HEK293 (cell line): ENCODE data around the gene GZMB.

Experiments
- CTCF ChIA-PET: fragments of 350-600 bp; formaldehyde crosslinking; extraction: SDS; loops from one replicate; lab custom pipeline; 2021; ENCODE audit warnings: antibody characterized with exemption; lab: Yijun Ruan, JAX
- POLR2A ChIA-PET: fragments of 300-600 bp; formaldehyde crosslinking; extraction: SDS; loops from one replicate; lab custom pipeline; 2020; ENCODE audit warnings: antibody characterized with exemption, inconsistent platforms; lab: Yijun Ruan, JAX
- H3K27ac ChIP-seq: fragments of 200-500 bp; sonication (Bioruptor generic); 2 replicates; pipeline ENCODE4 v1.5.1; 2014; ENCODE audit warnings: low read depth, low read length, control low read depth, inconsistent platforms; ENCODE audit errors: extremely low read depth
- H3K36me3 ChIP-seq, 2 experiments: fragments of 200-500 bp in 1 of 2; sonication (Bioruptor generic) in 1 of 2; 1 replicate in 1 of 2; 2 replicates in 1 of 2; pipeline ENCODE4 v1.5.1; 2014 to 2017; ENCODE audit warnings: inconsistent platforms in 2 of 2, low read length in 2 of 2; ENCODE audit not compliant: control insufficient read depth in 2 of 2, insufficient read depth in 1 of 2
- H3K4me1 ChIP-seq: fragments of 200-500 bp; sonication (Bioruptor generic); 2 replicates; pipeline ENCODE4 v1.5.1; 2014; ENCODE audit warnings: mild to moderate bottlenecking, low read length, inconsistent platforms; ENCODE audit not compliant: control insufficient read depth, insufficient read depth
- H3K4me3 ChIP-seq: 2 replicates; pipeline ENCODE4 v1.5.1; 2011; ENCODE audit warnings: low read depth, mild to moderate bottlenecking, control low read depth, low read length, moderate library complexity
- H3K9me3 ChIP-seq: fragments of 200-500 bp; sonication (Bioruptor generic); 2 replicates; pipeline ENCODE4 v1.5.1; 2014; ENCODE audit warnings: low read depth, low read length, inconsistent platforms; ENCODE audit not compliant: control insufficient read depth, insufficient read depth
- AEBP2 ChIP-seq: fragments of 450-650 bp; formaldehyde crosslinking; IDR thresholded peaks from 2 replicates; pipeline ENCODE4 v1.5.1; 2016; ENCODE audit warnings: missing biosample characterization, missing genetic modification characterization, borderline replicate concordance
- BCL11B ChIP-seq: fragments of 450-650 bp; formaldehyde crosslinking; IDR thresholded peaks from 2 replicates; pipeline ENCODE4 v1.5.1; 2016; ENCODE audit warnings: low read depth, missing biosample characterization, missing genetic modification characterization
- MYNN ChIP-seq: fragments of 450-650 bp; formaldehyde crosslinking; IDR thresholded peaks from 2 replicates; pipeline ENCODE4 v1.5.1; 2016; ENCODE audit warnings: missing biosample characterization, missing genetic modification characterization, borderline replicate concordance
- SCRT1 ChIP-seq: fragments of 450-650 bp; formaldehyde crosslinking; IDR thresholded peaks from 2 replicates; pipeline ENCODE4 v1.5.1; 2016; ENCODE audit warnings: missing biosample characterization, missing genetic modification characterization, borderline replicate concordance
- TCF7L2 ChIP-seq: IDR thresholded peaks from 2 replicates; pipeline ENCODE4 v1.6.1; 2011; ENCODE audit warnings: low read depth, mild to moderate bottlenecking, inconsistent platforms, low read length, moderate library complexity, borderline replicate concordance
- YY2 ChIP-seq: fragments of 450-650 bp; formaldehyde crosslinking; IDR thresholded peaks from 2 replicates; pipeline ENCODE4 v1.5.1; 2016; ENCODE audit warnings: missing biosample characterization, missing genetic modification characterization
- ZBTB48 ChIP-seq: fragments of 450-650 bp; formaldehyde crosslinking; IDR thresholded peaks from 2 replicates; pipeline ENCODE4 v1.5.1; 2016; ENCODE audit warnings: missing biosample characterization, missing genetic modification characterization
- ZBTB6 ChIP-seq: fragments of 450-650 bp; formaldehyde crosslinking; IDR thresholded peaks from 2 replicates; pipeline ENCODE4 v1.5.1; 2017; ENCODE audit warnings: missing biosample characterization, missing genetic modification characterization
- ZBTB7A ChIP-seq: fragments of 450-650 bp; formaldehyde crosslinking; IDR thresholded peaks from 2 replicates; pipeline ENCODE4 v1.5.1; 2016; ENCODE audit warnings: low read depth, missing biosample characterization, missing genetic modification characterization
- ZFP37 ChIP-seq: fragments of 450-650 bp; formaldehyde crosslinking; IDR thresholded peaks from 2 replicates; pipeline ENCODE4 v1.5.1; 2016; ENCODE audit warnings: missing biosample characterization, missing genetic modification characterization
- ZFP69B ChIP-seq: fragments of 450-650 bp; formaldehyde crosslinking; IDR thresholded peaks from 2 replicates; pipeline ENCODE4 v1.5.1; 2016; ENCODE audit warnings: missing biosample characterization, missing genetic modification characterization
- ZNF112 ChIP-seq: fragments of 450-650 bp; formaldehyde crosslinking; IDR thresholded peaks from 2 replicates; pipeline ENCODE4 v1.5.0; 2017; ENCODE audit warnings: missing biosample characterization, missing genetic modification characterization
- ZNF132 ChIP-seq: fragments of 450-650 bp; formaldehyde crosslinking; IDR thresholded peaks from 2 replicates; pipeline ENCODE4 v1.5.1; 2017; ENCODE audit warnings: missing biosample characterization, missing genetic modification characterization, borderline replicate concordance
- ZNF138 ChIP-seq: fragments of 450-650 bp; formaldehyde crosslinking; IDR thresholded peaks from 2 replicates; pipeline ENCODE4 v1.5.1; 2016; ENCODE audit warnings: missing biosample characterization, missing genetic modification characterization, borderline replicate concordance
- ZNF23 ChIP-seq: fragments of 450-650 bp; formaldehyde crosslinking; IDR thresholded peaks from 2 replicates; pipeline ENCODE4 v1.5.1; 2016; ENCODE audit warnings: missing biosample characterization, missing genetic modification characterization, borderline replicate concordance
- ZNF274 ChIP-seq, 2 experiments: fragments of 200-500 bp in 1 of 2; fragments of 450-650 bp in 1 of 2; sonication (Bioruptor generic) in 1 of 2; formaldehyde crosslinking in 1 of 2; IDR thresholded peaks; 2 replicates each; pipeline versions ENCODE4 v1.5.1 to v1.6.1; 2014 to 2016; ENCODE audit warnings: borderline replicate concordance in 1 of 2, inconsistent platforms in 1 of 2, low read length in 1 of 2, missing biosample characterization in 1 of 2, missing genetic modification characterization in 1 of 2
- ZNF404 ChIP-seq: fragments of 450-650 bp; formaldehyde crosslinking; IDR thresholded peaks from 2 replicates; pipeline ENCODE4 v1.5.1; 2017; ENCODE audit warnings: missing biosample characterization, missing genetic modification characterization
- ZNF423 ChIP-seq: fragments of 450-650 bp; formaldehyde crosslinking; IDR thresholded peaks from 2 replicates; pipeline ENCODE4 v1.5.1; 2016; ENCODE audit warnings: missing biosample characterization, missing genetic modification characterization
- ZNF48 ChIP-seq: fragments of 450-650 bp; formaldehyde crosslinking; IDR thresholded peaks from 2 replicates; pipeline ENCODE4 v1.5.1; 2016; ENCODE audit warnings: missing biosample characterization, missing genetic modification characterization
- ZNF501 ChIP-seq: fragments of 450-650 bp; formaldehyde crosslinking; IDR thresholded peaks from 2 replicates; pipeline ENCODE4 v1.5.1; 2016; ENCODE audit warnings: missing biosample characterization, missing genetic modification characterization
- ZNF571 ChIP-seq: fragments of 450-650 bp; formaldehyde crosslinking; IDR thresholded peaks from 2 replicates; pipeline ENCODE4 v1.5.0; 2017; ENCODE audit warnings: missing biosample characterization, missing genetic modification characterization
- ZNF596 ChIP-seq: fragments of 450-650 bp; IDR thresholded peaks from 2 replicates; pipeline ENCODE4 v1.5.0; 2018; ENCODE audit warnings: missing biosample characterization, mild to moderate bottlenecking, missing genetic modification characterization, moderate library complexity
- ZNF626 ChIP-seq: fragments of 450-650 bp; sonication (Bioruptor Pico); formaldehyde crosslinking; IDR thresholded peaks from 2 replicates; pipeline ENCODE4 v1.5.1; 2018; ENCODE audit warnings: missing biosample characterization, missing genetic modification characterization, inconsistent platforms
- ZNF664 ChIP-seq: fragments of 450-650 bp; formaldehyde crosslinking; IDR thresholded peaks from 2 replicates; pipeline ENCODE4 v1.5.1; 2016; ENCODE audit warnings: missing biosample characterization, missing genetic modification characterization
- ZNF76 ChIP-seq: fragments of 450-650 bp; formaldehyde crosslinking; IDR thresholded peaks from 2 replicates; pipeline ENCODE4; 2016; ENCODE audit warnings: low read depth, missing biosample characterization, missing genetic modification characterization, borderline replicate concordance
- ZNF837 ChIP-seq: fragments of 450-650 bp; formaldehyde crosslinking; IDR thresholded peaks from 2 replicates; pipeline ENCODE4 v1.5.1; 2016; ENCODE audit warnings: missing biosample characterization, missing genetic modification characterization
- ZSCAN18 ChIP-seq: fragments of 450-650 bp; formaldehyde crosslinking; IDR thresholded peaks from 2 replicates; pipeline ENCODE4 v1.5.1; 2016; ENCODE audit warnings: missing biosample characterization, missing genetic modification characterization
- TF ChIP-seq, protein P1 (sequence below): fragments of 450-650 bp; formaldehyde crosslinking; IDR thresholded peaks from 2 replicates; pipeline ENCODE4; 2016; ENCODE audit warnings: missing biosample characterization, missing genetic modification characterization
- TF ChIP-seq, protein P2 (sequence below): fragments of 450-650 bp; formaldehyde crosslinking; IDR thresholded peaks from 2 replicates; pipeline ENCODE4 v1.5.1; 2016; ENCODE audit warnings: missing biosample characterization, missing genetic modification characterization, low read depth

The GZMB gene

DNA sequence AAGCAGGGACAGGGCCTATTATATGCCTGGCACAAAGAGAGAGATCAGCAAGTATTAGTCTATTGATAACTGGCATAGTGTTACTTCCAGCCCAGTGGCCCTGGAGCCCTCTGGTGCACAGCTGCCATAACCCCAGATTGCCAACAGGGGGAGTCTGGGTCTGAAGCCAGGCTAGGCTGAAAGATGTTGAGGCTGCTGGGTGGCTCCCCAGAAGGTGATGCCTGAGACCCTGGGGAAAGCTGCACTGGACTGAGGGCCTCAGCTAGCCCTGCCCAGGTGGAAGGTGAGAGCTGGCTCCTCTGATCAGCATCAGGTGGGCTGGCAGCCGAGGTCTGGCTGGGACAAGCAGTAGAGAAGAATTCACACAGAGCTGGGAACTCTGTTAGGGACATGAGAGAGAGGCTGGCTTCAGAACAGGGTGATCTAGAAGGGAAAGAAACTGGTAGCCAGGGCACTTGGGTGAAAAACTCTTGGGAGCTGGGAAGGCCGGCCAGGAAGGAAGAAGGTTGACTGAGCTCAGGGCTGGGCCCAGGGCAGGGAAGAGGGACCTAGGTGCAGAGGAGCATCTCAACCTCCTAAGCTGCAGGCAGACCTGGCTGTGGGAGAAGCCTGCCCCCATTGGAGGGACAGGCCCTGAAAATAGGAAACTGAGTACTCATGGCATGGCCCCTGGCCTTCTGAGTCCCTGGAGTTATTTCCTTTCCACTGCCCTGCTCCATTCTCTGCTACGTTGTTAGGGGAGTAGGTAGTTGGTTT lies 28.4 kb downstream of the GZMB start:
- no peak overlapping the region for H3K4me3 ChIP-seq
- H3K4me1 ChIP-seq = no peaks in the 10 kb centered on the region
- H3K9me3 ChIP-seq = no peaks in the 10 kb centered on the region
- TF ChIP-seq ZNF423 (tag by site-specific recombination) = no peak
- TF ChIP-seq ZNF23 (tag by site-specific recombination) = no peak
- TF ChIP-seq ZFP37 = no peak
- TF ChIP-seq ZBTB7A (tag by site-specific recombination) = no peak
- TF ChIP-seq ZNF138 (tag by site-specific recombination) = no peak
- no peak for TF ChIP-seq YY2 (tag by site-specific recombination)
- TF ChIP-seq MYNN = no peak
- TF ChIP-seq, protein P1, sequence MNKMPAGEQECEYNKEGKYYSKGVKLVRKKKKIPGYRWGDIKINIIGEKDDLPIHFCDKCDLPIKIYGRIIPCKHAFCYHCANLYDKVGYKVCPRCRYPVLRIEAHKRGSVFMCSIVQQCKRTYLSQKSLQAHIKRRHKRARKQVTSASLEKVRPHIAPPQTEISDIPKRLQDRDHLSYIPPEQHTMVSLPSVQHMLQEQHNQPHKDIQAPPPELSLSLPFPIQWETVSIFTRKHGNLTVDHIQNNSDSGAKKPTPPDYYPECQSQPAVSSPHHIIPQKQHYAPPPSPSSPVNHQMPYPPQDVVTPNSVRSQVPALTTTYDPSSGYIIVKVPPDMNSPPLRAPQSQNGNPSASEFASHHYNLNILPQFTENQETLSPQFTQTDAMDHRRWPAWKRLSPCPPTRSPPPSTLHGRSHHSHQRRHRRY = no peak
- TF ChIP-seq SCRT1 (tag by site-specific recombination) = no peak
- no peak for TF ChIP-seq TCF7L2
- TF ChIP-seq, protein P2, sequence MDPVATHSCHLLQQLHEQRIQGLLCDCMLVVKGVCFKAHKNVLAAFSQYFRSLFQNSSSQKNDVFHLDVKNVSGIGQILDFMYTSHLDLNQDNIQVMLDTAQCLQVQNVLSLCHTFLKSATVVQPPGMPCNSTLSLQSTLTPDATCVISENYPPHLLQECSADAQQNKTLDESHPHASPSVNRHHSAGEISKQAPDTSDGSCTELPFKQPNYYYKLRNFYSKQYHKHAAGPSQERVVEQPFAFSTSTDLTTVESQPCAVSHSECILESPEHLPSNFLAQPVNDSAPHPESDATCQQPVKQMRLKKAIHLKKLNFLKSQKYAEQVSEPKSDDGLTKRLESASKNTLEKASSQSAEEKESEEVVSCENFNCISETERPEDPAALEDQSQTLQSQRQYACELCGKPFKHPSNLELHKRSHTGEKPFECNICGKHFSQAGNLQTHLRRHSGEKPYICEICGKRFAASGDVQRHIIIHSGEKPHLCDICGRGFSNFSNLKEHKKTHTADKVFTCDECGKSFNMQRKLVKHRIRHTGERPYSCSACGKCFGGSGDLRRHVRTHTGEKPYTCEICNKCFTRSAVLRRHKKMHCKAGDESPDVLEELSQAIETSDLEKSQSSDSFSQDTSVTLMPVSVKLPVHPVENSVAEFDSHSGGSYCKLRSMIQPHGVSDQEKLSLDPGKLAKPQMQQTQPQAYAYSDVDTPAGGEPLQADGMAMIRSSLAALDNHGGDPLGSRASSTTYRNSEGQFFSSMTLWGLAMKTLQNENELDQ (tag by site-specific recombination) = no peak
- TF ChIP-seq ZSCAN18 = no peak
- no peak for TF ChIP-seq ZNF626 (tag by site-specific recombination)
- no peak for TF ChIP-seq ZNF274 (IDR thresholded peaks at IDR 0.05; ENCODE audit: low read length)
- TF ChIP-seq ZNF274 (tag by site-specific recombination; IDR thresholded peaks at IDR 0.05; ENCODE audit: borderline replicate concordance) = no peak
- TF ChIP-seq ZBTB6 = no peak
- no peak for TF ChIP-seq ZNF596 (tag by site-specific recombination)
- CTCF ChIA-PET = interaction anchor here (0.6 to 2.1 kb wide), 12 partner anchors 10 to 613 kb away, joined by 3 to 7 read pairs (median 4); no protein-coding TSS in a partner anchor
- no peaks in the 10 kb centered on the region for H3K36me3 ChIP-seq
- H3K27ac ChIP-seq = no peak overlapping the region
- POLR2A ChIA-PET = no interaction called here

- no peaks in the 10 kb centered on the region for H3K4me1 ChIP-seq
- ChIA-PET POLR2A (no interaction called here), CTCF (no interaction called here)
- H3K4me3 ChIP-seq = no peak overlapping the region
- no peaks in the 10 kb centered on the region for H3K9me3 ChIP-seq
- H3K27ac ChIP-seq = no peak overlapping the region
- H3K36me3 ChIP-seq = no peaks in the 10 kb centered on the region
- TF ChIP-seq ZNF664 (tag by site-specific recombination) = no peak
- TF ChIP-seq ZNF76 (tag by site-specific recombination) = no peak
- TF ChIP-seq ZNF837 (tag by site-specific recombination) = no peak
- no peak for TF ChIP-seq ZBTB48 (tag by site-specific recombination)
- no peak for TF ChIP-seq ZNF501 (tag by site-specific recombination)
- no peak for TF ChIP-seq BCL11B (tag by site-specific recombination)
- no peak for TF ChIP-seq ZNF571
- TF ChIP-seq ZNF112 (tag by site-specific recombination) = no peak
- TF ChIP-seq ZNF404 (tag by site-specific recombination) = no peak
- no peak for TF ChIP-seq ZNF132
- TF ChIP-seq ZNF48 (tag by site-specific recombination) = no peak
- TF ChIP-seq AEBP2 (tag by site-specific recombination) = no peak
- TF ChIP-seq ZFP69B (tag by site-specific recombination) = no peak
Measured at GRCh38 chr14:24597403-24597802, 36.6 kb downstream of the GZMB start.
